ENCODE results near the gene C5.

DNA sequence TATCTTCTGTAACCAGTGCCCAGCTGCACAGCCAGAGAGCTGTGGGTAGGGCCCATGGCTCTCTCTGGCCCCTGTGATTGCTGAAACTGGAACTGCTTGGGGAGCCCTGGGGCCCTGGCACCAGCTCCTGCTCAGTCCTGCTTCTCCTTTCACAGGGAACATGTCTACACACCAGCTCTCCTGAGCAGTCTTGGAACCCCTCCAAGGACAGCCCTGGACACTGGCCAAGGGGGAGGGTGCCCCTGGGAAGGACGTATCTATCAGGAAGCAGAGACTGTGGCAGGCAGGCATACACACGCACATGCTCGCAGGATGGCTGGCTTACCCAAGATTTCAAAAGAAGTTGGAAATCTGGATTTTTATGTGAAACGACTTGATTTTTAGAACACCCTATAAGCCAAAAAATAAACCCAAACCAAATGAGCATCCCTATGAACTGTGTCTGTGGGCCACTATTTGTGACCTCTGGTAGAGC lies 114.7 kb downstream of the C5 start:
- TF ChIP-seq, protein P1, sequence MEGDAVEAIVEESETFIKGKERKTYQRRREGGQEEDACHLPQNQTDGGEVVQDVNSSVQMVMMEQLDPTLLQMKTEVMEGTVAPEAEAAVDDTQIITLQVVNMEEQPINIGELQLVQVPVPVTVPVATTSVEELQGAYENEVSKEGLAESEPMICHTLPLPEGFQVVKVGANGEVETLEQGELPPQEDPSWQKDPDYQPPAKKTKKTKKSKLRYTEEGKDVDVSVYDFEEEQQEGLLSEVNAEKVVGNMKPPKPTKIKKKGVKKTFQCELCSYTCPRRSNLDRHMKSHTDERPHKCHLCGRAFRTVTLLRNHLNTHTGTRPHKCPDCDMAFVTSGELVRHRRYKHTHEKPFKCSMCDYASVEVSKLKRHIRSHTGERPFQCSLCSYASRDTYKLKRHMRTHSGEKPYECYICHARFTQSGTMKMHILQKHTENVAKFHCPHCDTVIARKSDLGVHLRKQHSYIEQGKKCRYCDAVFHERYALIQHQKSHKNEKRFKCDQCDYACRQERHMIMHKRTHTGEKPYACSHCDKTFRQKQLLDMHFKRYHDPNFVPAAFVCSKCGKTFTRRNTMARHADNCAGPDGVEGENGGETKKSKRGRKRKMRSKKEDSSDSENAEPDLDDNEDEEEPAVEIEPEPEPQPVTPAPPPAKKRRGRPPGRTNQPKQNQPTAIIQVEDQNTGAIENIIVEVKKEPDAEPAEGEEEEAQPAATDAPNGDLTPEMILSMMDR (IDR thresholded peaks at IDR 0.05), result no peak
- TF ChIP-seq POLR2AphosphoS5 (IDR thresholded peaks at IDR 0.05) (peak; percentile 61 to 86 (median 77)), POLR2A (IDR thresholded peaks at IDR 0.05) (peak; percentile 46)

Data from transverse colon (tissue), 4 donors.